PC-9 (cell line): Measurements from ENCODE around the gene PRKAR2B.

ENCODE experiments used
- CTCF ChIP-seq: fragments of 200-600 bp; sonication (generic); conservative IDR thresholded peaks from 2 replicates; pipeline ENCODE4 v1.6.1; 2017; ENCODE audit warnings: mixed run types, antibody characterized with exemption, mild to moderate bottlenecking, moderate library complexity
- EZH2 ChIP-seq: fragments of 200-600 bp; sonication (generic); IDR thresholded peaks from 2 replicates; pipeline ENCODE4 v1.8.0; 2017; ENCODE audit warnings: antibody characterized with exemption, low read depth

GRCh38 chr7:107118109-107118900 is 73.8 kb downstream of the PRKAR2B start:
- TF ChIP-seq CTCF = no peak
- no peak for TF ChIP-seq EZH2
